ENCODE data around the gene MTCP1. TPM values are rescaled to one million over a fixed set of nuclear protein-coding genes. Genes with fewer than 3 reads are reported as not detected.

The MTCP1 gene
- polyA plus RNA-seq, 1 donor from 2014 or later, result 1.1 TPM

DNA sequence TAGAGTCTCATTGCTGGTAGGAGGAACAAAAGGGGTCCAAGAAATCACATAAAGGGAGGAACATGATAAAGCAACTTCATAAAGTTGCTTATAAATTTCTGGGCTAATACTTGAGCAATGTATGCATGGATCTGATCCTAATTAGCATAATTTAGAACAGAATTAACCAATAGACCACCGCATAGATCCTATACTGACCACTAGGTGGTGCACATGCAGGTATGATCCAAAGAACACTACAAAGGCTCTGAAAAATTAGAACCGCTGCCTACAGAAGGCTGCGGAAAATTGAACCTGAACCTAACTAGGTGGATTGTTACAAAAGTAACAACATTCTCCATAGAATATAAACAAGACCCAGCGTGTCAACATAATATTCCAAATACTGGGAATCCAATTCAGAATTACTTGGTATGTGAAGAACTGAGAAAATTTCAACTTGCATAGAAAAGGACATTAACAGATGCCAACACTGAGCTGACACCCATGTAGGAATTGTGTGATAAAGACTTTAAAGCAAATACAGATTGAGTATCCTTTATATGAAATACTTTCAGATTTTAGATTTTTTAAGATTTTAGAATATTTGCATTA is 23.6 kb upstream of the MTCP1 start:
- H3K27me3 ChIP-seq (ENCODE audit: insufficient read depth, low read depth, low read length), result no peaks in the 10 kb centered on the region
- no peaks in the 10 kb centered on the region for H3K9me3 ChIP-seq (ENCODE audit: low read length)
- H3K4me3 ChIP-seq (ENCODE audit: low read length), result no peak overlapping the region
- no peak overlapping the region for H2AFZ ChIP-seq (ENCODE audit: low read depth, low read length)
- H4K20me1 ChIP-seq (ENCODE audit: insufficient read depth), result no peaks in the 10 kb centered on the region
- H3F3A ChIP-seq (ENCODE audit: insufficient read depth, low read length, poor library complexity, severe bottlenecking), result no peaks in the 10 kb centered on the region
- H3K9me2 ChIP-seq (ENCODE audit: insufficient read depth, low read length), result no peaks in the 10 kb centered on the region
- H3K36me3 ChIP-seq (ENCODE audit: insufficient read depth, low read length), result no peaks in the 10 kb centered on the region
- H3K4me2 ChIP-seq (ENCODE audit: low read length), result no peak overlapping the region
- no peak overlapping the region for H3K27ac ChIP-seq (ENCODE audit: low read length)
- H3K79me2 ChIP-seq (replicated peaks; ENCODE audit: insufficient read depth, low read length), result no peaks in the 10 kb centered on the region
- TF ChIP-seq MXI1 (conservative IDR thresholded peaks at IDR 0.05; ENCODE audit: poor library complexity, severe bottlenecking) (no peak), RAD21 (conservative IDR thresholded peaks at IDR 0.05) (peak; percentile 50), TAF1 (IDR thresholded peaks at IDR 0.05; ENCODE audit: low read depth) (no peak), SMC3 (conservative IDR thresholded peaks at IDR 0.05; ENCODE audit: poor library complexity) (peak; percentile 51)
- TF ChIP-seq, protein P1, sequence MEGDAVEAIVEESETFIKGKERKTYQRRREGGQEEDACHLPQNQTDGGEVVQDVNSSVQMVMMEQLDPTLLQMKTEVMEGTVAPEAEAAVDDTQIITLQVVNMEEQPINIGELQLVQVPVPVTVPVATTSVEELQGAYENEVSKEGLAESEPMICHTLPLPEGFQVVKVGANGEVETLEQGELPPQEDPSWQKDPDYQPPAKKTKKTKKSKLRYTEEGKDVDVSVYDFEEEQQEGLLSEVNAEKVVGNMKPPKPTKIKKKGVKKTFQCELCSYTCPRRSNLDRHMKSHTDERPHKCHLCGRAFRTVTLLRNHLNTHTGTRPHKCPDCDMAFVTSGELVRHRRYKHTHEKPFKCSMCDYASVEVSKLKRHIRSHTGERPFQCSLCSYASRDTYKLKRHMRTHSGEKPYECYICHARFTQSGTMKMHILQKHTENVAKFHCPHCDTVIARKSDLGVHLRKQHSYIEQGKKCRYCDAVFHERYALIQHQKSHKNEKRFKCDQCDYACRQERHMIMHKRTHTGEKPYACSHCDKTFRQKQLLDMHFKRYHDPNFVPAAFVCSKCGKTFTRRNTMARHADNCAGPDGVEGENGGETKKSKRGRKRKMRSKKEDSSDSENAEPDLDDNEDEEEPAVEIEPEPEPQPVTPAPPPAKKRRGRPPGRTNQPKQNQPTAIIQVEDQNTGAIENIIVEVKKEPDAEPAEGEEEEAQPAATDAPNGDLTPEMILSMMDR (IDR thresholded peaks at IDR 0.05; ENCODE audit: poor library complexity, severe bottlenecking), result peak; percentile 63
- no peak overlapping the region for H3K9ac ChIP-seq (ENCODE audit: low read length)

DNA sequence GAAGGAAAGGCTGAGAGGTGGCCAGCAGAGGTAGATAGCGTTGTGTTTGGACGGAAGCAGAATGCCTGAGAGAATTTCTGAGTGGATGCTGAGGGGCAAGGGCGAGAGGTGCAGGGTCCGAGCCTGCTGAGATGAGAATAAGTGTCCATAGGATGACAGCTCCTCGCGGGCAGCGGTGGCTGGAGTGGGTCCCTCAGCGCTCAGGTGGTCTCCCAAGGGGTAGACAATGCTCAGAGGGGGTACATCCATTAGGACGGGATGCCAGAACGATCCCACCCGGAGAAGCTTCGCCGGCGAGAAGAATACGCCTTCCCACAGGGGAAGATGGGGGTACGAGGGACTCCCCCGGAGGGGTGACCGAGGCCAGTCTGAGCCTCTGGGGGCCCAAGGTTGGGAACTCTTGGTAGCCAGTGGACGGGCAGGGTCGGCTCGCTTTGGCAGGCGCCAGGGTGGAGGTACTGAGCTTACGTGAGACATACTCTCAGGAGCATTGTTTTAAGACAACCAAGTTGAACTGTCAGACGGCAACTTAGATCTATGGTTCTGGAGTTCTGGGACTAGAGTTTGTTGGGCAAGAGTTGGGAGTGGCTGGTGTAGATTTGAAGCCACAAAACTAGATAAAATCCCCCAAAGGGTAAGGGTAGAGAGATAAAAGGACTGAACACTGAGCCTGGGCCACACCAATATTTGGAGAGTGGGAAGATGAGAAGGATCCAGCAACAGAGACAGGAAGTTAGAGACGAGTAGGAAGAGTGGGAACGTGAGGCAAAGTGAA is 16.2 kb upstream of the MTCP1 start:
- no peaks in the 10 kb centered on the region for H3K79me2 ChIP-seq (replicated peaks; ENCODE audit: insufficient read depth, low read length)

More for the DNA sequence above, 16.2 kb upstream of the MTCP1 start:
- no peaks in the 10 kb centered on the region for H3K9me3 ChIP-seq (ENCODE audit: low read length)
- H3K4me3 ChIP-seq (ENCODE audit: low read length), result no peak overlapping the region
- no peaks in the 10 kb centered on the region for H3K36me3 ChIP-seq (ENCODE audit: insufficient read depth, low read length)
- no peak overlapping the region for H2AFZ ChIP-seq (ENCODE audit: low read depth, low read length)
- TF ChIP-seq RAD21 (conservative IDR thresholded peaks at IDR 0.05) (no peak), EP300 (conservative IDR thresholded peaks at IDR 0.05; ENCODE audit: poor library complexity, severe bottlenecking) (no peak), EZH2 (IDR thresholded peaks at IDR 0.05; ENCODE audit: borderline replicate concordance, insufficient read depth, low read length, poor library complexity, severe bottlenecking) (no peak), TAF1 (IDR thresholded peaks at IDR 0.05; ENCODE audit: low read depth) (no peak), POLR2AphosphoS5 (IDR thresholded peaks at IDR 0.05) (no peak), SMC3 (conservative IDR thresholded peaks at IDR 0.05; ENCODE audit: poor library complexity) (no peak), MXI1 (conservative IDR thresholded peaks at IDR 0.05; ENCODE audit: poor library complexity, severe bottlenecking) (no peak)
- TF ChIP-seq, protein P2, sequence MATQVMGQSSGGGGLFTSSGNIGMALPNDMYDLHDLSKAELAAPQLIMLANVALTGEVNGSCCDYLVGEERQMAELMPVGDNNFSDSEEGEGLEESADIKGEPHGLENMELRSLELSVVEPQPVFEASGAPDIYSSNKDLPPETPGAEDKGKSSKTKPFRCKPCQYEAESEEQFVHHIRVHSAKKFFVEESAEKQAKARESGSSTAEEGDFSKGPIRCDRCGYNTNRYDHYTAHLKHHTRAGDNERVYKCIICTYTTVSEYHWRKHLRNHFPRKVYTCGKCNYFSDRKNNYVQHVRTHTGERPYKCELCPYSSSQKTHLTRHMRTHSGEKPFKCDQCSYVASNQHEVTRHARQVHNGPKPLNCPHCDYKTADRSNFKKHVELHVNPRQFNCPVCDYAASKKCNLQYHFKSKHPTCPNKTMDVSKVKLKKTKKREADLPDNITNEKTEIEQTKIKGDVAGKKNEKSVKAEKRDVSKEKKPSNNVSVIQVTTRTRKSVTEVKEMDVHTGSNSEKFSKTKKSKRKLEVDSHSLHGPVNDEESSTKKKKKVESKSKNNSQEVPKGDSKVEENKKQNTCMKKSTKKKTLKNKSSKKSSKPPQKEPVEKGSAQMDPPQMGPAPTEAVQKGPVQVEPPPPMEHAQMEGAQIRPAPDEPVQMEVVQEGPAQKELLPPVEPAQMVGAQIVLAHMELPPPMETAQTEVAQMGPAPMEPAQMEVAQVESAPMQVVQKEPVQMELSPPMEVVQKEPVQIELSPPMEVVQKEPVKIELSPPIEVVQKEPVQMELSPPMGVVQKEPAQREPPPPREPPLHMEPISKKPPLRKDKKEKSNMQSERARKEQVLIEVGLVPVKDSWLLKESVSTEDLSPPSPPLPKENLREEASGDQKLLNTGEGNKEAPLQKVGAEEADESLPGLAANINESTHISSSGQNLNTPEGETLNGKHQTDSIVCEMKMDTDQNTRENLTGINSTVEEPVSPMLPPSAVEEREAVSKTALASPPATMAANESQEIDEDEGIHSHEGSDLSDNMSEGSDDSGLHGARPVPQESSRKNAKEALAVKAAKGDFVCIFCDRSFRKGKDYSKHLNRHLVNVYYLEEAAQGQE (IDR thresholded peaks at IDR 0.05; ENCODE audit: borderline replicate concordance), result no peak
- TF ChIP-seq, protein P1 (IDR thresholded peaks at IDR 0.05; ENCODE audit: poor library complexity, severe bottlenecking), result no peak
- H3K9ac ChIP-seq (ENCODE audit: low read length), result no peak overlapping the region
- H3F3A ChIP-seq (ENCODE audit: insufficient read depth, low read length, poor library complexity, severe bottlenecking), result no peaks in the 10 kb centered on the region
- H3K27me3 ChIP-seq (ENCODE audit: insufficient read depth, low read depth, low read length), result no peaks in the 10 kb centered on the region
- H4K20me1 ChIP-seq (ENCODE audit: insufficient read depth), result no peaks in the 10 kb centered on the region
- no peak overlapping the region for H3K27ac ChIP-seq (ENCODE audit: low read length)
- no peak overlapping the region for H3K4me2 ChIP-seq (ENCODE audit: low read length)
- no peaks in the 10 kb centered on the region for H3K9me2 ChIP-seq (ENCODE audit: insufficient read depth, low read length)

Data from neural cell (in vitro differentiated cells).